HepG2 (cell line): ENCODE results near the gene ANKRD13D. TPM values are rescaled to one million over a fixed set of nuclear protein-coding genes. Genes with fewer than 3 reads are reported as not detected.

Source experiments
- ATAC-seq: fragments of 200-7000 bp; cut with Tn5 transposase; 3 replicates; pipeline ENCODE4 v1.9.1; 2020; ENCODE audit warnings: mild to moderate bottlenecking, moderate library complexity
- BruUV-seq: library from RNA; stranded (reverse); fragments of 400-500 nt; replicated peaks from 2 replicates; lab custom pipeline; 2021; lab: Mats Ljungman, UMichigan
- CTCF ChIA-PET: fragments of 300-600 bp; formaldehyde crosslinking; extraction: SDS; loops from one replicate; lab custom pipeline; 2021; ENCODE audit warnings: low total read pairs, inconsistent platforms, low intra/inter-chr PET ratio; lab: Yijun Ruan, JAX
- POLR2A ChIA-PET: fragments of 350-600 bp; sonication (Branson Sonifier 250); formaldehyde crosslinking; loops from one replicate; lab custom pipeline; 2020; ENCODE audit warnings: antibody characterized with exemption, inconsistent platforms; lab: Yijun Ruan, JAX
- DNase-seq: peaks from one replicate; pipeline ENCODE4 v3.0.0-alpha.2; 2015; ENCODE audit warnings: low spot score
- FAIRE-seq: peaks from 3 replicates; lab custom pipeline; 2011; peaks lifted over from hg19 to GRCh38; lab: Jason Lieb, UNC
- H2AFZ ChIP-seq: one replicate; pipeline ENCODE4 v1.6.1; 2011; ENCODE audit warnings: low read length, inconsistent platforms
- H3K27ac ChIP-seq: fragments of 300-600 bp; 3 replicates; pipeline ENCODE4 v1.8.0; 2011; ENCODE audit warnings: mixed run types, mild to moderate bottlenecking, mixed read lengths, low read length, inconsistent platforms; ENCODE audit not compliant: insufficient read depth; ENCODE audit errors: extremely low read length
- H3K27me3 ChIP-seq, 2 experiments: fragments of 200-600 bp in 1 of 2; 2 replicates in 1 of 2; 3 replicates in 1 of 2; pipeline versions ENCODE4 v1.6.0 to v1.8.0; 2011; ENCODE audit warnings: low read length in 2 of 2, mild to moderate bottlenecking in 2 of 2, moderate library complexity in 2 of 2, inconsistent platforms in 1 of 2; ENCODE audit not compliant: insufficient read depth in 2 of 2, control insufficient read depth in 1 of 2
- H3K36me3 ChIP-seq, 2 experiments: fragments of 200-600 bp in 1 of 2; replicated peaks in 1 of 2; 2 replicates in 1 of 2; 3 replicates in 1 of 2; pipeline versions ENCODE4 v1.5.1 to v1.8.0; 2011; ENCODE audit warnings: low read length in 2 of 2, inconsistent platforms in 1 of 2; ENCODE audit not compliant: insufficient read depth in 2 of 2, control insufficient read depth in 1 of 2
- H3K4me1 ChIP-seq: 2 replicates; pipeline ENCODE4 v1.5.1; 2012; ENCODE audit warnings: low read length, inconsistent platforms; ENCODE audit not compliant: insufficient read depth
- H3K4me2 ChIP-seq: 2 replicates; pipeline ENCODE4 v1.6.0; 2011; ENCODE audit warnings: low read depth, low read length, inconsistent platforms
- H3K4me3 ChIP-seq, 3 experiments: fragments of 200-600 bp in 1 of 3; sonication (generic), shearing (Covaris generic) in 1 of 3; replicated peaks in 1 of 3; 2 replicates each; pipeline ENCODE4 v1.5.1; 2011 to 2016; ENCODE audit warnings: low read length in 3 of 3, inconsistent platforms in 2 of 3, low read depth in 2 of 3, mild to moderate bottlenecking in 2 of 3, control low read depth in 1 of 3, mixed read lengths in 1 of 3; ENCODE audit not compliant: insufficient read depth in 1 of 3
- H3K79me2 ChIP-seq: one replicate; pipeline ENCODE4 v1.6.1; 2011; ENCODE audit warnings: low read length, inconsistent platforms; ENCODE audit not compliant: insufficient read depth
- H3K9ac ChIP-seq: 2 replicates; pipeline ENCODE4 v1.6.0; 2011; ENCODE audit warnings: mild to moderate bottlenecking, low read depth, low read length, inconsistent platforms; ENCODE audit not compliant: insufficient read depth
- H3K9me3 ChIP-seq: 2 replicates; pipeline ENCODE4 v1.5.1; 2012; ENCODE audit warnings: mild to moderate bottlenecking, low read length
- H4K20me1 ChIP-seq: 2 replicates; pipeline ENCODE4 v1.6.0; 2011; ENCODE audit warnings: inconsistent platforms, mild to moderate bottlenecking, low read length, moderate library complexity; ENCODE audit not compliant: insufficient read depth
- ATAD3A ChIP-seq: sonication (generic); formaldehyde crosslinking; IDR thresholded peaks from 2 replicates; pipeline ENCODE4 v1.4.0; 2020; ENCODE audit warnings: missing genetic modification reagents
- POLR2AphosphoS5 ChIP-seq: IDR thresholded peaks from 2 replicates; pipeline ENCODE4 v1.6.1; 2012; ENCODE audit warnings: low read depth, low read length
- RBAK ChIP-seq: sonication (generic); formaldehyde crosslinking; IDR thresholded peaks from 2 replicates; pipeline ENCODE4 v1.5.1; 2020; ENCODE audit warnings: mild to moderate bottlenecking, missing genetic modification reagents
- ZBTB2 ChIP-seq: sonication (generic); formaldehyde crosslinking; IDR thresholded peaks from 2 replicates; pipeline ENCODE4 v1.8.0; 2022; ENCODE audit warnings: low read depth, missing genetic modification reagents
- ZNF20 ChIP-seq: sonication (generic); formaldehyde crosslinking; IDR thresholded peaks from 2 replicates; pipeline ENCODE4 v1.4.0; 2020; ENCODE audit warnings: mild to moderate bottlenecking, moderate library complexity, missing genetic modification reagents
- ZNF350 ChIP-seq: sonication (generic); formaldehyde crosslinking; IDR thresholded peaks from 2 replicates; pipeline ENCODE4 v1.4.0; 2020; ENCODE audit warnings: mild to moderate bottlenecking, low read depth, missing genetic modification reagents, borderline replicate concordance
- ZNF569 ChIP-seq: sonication (generic); formaldehyde crosslinking; IDR thresholded peaks from 2 replicates; pipeline ENCODE4 v1.5.0; 2020; ENCODE audit warnings: mild to moderate bottlenecking, missing genetic modification reagents, moderate library complexity, borderline replicate concordance
- ZNF639 ChIP-seq: conservative IDR thresholded peaks from 2 replicates; pipeline ENCODE4 v1.6.1; 2018; ENCODE audit warnings: missing genetic modification reagents
- WGBS: methylation state at CpG from one replicate; pipeline ENCODE4 v1.1.6; 2017; ENCODE audit warnings: low lambda C conversion rate; 5-methylcytosine and 5-hydroxymethylcytosine counted together
- in situ Hi-C: cut with HindIII; loops from 2 replicates; pipeline ENCODE4 v1.10.0; 2017; ENCODE audit warnings: low pct_unique_long_range_greater_than_20kb; ENCODE audit not compliant: extremely low pct_ligation_motif_present
- intact Hi-C: fragments of 100-400 bp; cut with micrococcal nuclease; formaldehyde crosslinking; loops from one replicate; pipeline ENCODE4 v1.10.0; 2022; ENCODE audit not compliant: unreplicated experiment
- polyA plus RNA-seq, 8 experiments: library from polyadenylated mRNA; depleted of rRNA in 3 of 8; stranded (reverse) in 7 of 8; unstranded in 1 of 8; fragments of >200 nt; fragmentation: Illumina TruSeq in 4 of 8; extraction: Trizol in 4 of 8; gene quantifications; 2 replicates each; pipeline versions ENCODE4 v1.2.1 to v1.2.3, GENCODE V29; 2011 to 2016; ENCODE audit warnings: low read depth in 4 of 8, missing spikeins in 1 of 8, mixed read lengths in 1 of 8; ENCODE audit not compliant: insufficient read depth in 1 of 8
- total RNA-seq, 5 experiments: library from RNA; depleted of rRNA; stranded (reverse); fragments of >200 nt; fragmentation: Illumina TruSeq; extraction: Trizol; gene quantifications; 2 replicates each; pipeline ENCODE4 v1.2.3, GENCODE V29; 2016; ENCODE audit warnings: low read depth in 1 of 5
- TF ChIP-seq, protein P1 (sequence below): sonication (generic); formaldehyde crosslinking; IDR thresholded peaks from 2 replicates; pipeline ENCODE4 v1.4.0; 2020; ENCODE audit warnings: missing genetic modification reagents
- TF ChIP-seq, protein P2 (sequence below): sonication (generic); formaldehyde crosslinking; IDR thresholded peaks from 2 replicates; pipeline ENCODE4 v1.4.0; 2020; ENCODE audit warnings: mild to moderate bottlenecking, missing genetic modification reagents
- TF ChIP-seq, protein P3 (sequence below): fragments of 450-650 bp; IDR thresholded peaks from 2 replicates; pipeline ENCODE4 v1.6.1; 2017; ENCODE audit warnings: mild to moderate bottlenecking

Gene ANKRD13D
- total and polyA plus RNA-seq, 2 of the 13 experiments (the other 11 are each of a cell fraction or from before 2014, with no cell fraction given): 18.6 to 27.3 TPM

DNA sequence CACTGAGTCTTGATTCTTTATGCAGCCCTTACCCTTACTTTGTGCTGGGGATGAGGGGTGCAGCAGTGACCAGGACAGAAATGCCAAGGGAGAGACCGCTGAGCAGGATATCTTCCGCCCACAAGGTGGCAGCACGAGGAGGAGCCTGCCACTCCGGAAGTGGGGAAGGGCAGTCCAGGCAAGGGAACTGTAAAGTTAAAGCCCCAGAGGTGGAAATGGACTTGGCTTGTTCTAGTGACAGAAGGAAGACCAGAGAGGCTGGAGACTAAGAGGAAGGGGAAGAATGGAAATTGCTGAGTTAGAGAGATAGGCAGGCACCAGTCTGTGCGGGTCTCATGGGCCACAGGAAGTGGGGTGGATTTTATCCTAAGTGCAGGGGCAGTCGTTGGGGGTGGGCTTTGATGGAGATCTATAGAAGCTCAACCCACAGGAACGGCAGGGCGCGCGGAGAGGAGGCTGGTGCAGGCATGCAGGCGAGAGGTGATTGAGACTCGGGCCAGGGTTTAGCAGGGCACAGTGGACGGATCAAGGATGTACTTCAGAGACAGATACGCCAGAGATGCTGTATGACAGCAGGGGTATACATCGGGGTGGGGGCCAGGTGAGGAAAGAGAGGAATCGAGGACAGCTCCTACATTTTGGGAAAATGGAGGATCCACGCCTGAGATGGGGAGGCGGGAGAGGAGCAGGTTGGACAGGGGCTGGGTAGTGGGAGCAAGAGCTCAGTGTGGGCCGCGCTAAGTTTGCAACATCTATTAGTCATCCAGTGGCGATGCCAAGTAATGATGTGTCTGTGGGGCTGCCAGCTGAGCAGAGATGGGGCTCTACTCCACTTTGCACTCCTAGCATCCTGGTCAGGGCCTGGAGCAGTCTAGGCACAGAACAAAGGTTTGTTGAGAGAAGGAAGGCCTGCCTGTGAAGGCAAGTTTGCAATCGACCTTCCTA is 26.1 kb upstream of the ANKRD13D start (continued):
- TF ChIP-seq, protein P1, sequence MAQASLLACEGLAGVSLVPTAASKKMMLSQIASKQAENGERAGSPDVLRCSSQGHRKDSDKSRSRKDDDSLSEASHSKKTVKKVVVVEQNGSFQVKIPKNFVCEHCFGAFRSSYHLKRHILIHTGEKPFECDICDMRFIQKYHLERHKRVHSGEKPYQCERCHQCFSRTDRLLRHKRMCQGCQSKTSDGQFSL: 0 out of 2 replicates have a peak, but pooled peaks have one; percentile 41
- no peak for TF ChIP-seq ATAD3A (CRISPR knock-in tag)
- TF ChIP-seq ZNF569: no peak

GRCh38 chr11:67264260-67264659 is 24.8 kb upstream of the ANKRD13D start:
- H3K4me2 ChIP-seq: no peak overlapping the region
- no TSS peak for BruUV-seq
- no peak overlapping the region for H3K9ac ChIP-seq
- no peak overlapping the region for H3K4me3 ChIP-seq
- H3K27ac ChIP-seq: no peak overlapping the region
- H3K9me3 ChIP-seq: no peaks in the 10 kb centered on the region
- peaks cover 73% of the 10 kb centered on the region for H3K4me1 ChIP-seq
- in situ Hi-C loops: loop anchor here (5.0 kb wide), 2 partner anchors 53 to 118 kb away; no protein-coding TSS in a partner anchor
- no peaks in the 10 kb centered on the region for H3K27me3 ChIP-seq
- ATAC-seq (no peak), DNase-seq (no peak), FAIRE-seq (no peak)
- ChIA-PET POLR2A (interaction anchor here (1.1 kb wide), 2 partner anchors 23 to 53 kb away, joined by 3 to 4 read pairs; no protein-coding TSS in a partner anchor), CTCF (interaction anchor here (3.1 kb wide), 1 partner anchor 53 kb away, joined by 31 read pairs; no protein-coding TSS in a partner anchor)
- WGBS: 63% methylated on average over 5 of the region's 5 CpGs
- H4K20me1 ChIP-seq: peaks cover 2% of the 10 kb centered on the region
- no peak overlapping the region for H2AFZ ChIP-seq
- H3K79me2 ChIP-seq: peaks cover 24% of the 10 kb centered on the region
- intact Hi-C loops: loop anchor here (5.0 kb wide), 1 partner anchor 38 kb away; the partner anchor contains the start of gene SSH3
- peaks cover under 1 to 17% of the 10 kb centered on the region in 2 experiments; a peak in 3 of 5 replicates for H3K36me3 ChIP-seq
- TF ChIP-seq, protein P2, sequence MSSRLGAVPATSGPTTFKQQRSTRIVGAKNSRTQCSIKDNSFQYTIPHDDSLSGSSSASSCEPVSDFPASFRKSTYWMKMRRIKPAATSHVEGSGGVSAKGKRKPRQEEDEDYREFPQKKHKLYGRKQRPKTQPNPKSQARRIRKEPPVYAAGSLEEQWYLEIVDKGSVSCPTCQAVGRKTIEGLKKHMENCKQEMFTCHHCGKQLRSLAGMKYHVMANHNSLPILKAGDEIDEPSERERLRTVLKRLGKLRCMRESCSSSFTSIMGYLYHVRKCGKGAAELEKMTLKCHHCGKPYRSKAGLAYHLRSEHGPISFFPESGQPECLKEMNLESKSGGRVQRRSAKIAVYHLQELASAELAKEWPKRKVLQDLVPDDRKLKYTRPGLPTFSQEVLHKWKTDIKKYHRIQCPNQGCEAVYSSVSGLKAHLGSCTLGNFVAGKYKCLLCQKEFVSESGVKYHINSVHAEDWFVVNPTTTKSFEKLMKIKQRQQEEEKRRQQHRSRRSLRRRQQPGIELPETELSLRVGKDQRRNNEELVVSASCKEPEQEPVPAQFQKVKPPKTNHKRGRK (CRISPR knock-in tag): no peak
- TF ChIP-seq ZNF20 (no peak), POLR2AphosphoS5 (no peak), ZNF350 (no peak), ZBTB2 (no peak), ZNF639 (CRISPR knock-in tag) (no peak), RBAK (CRISPR knock-in tag) (no peak)
- TF ChIP-seq, protein P3, sequence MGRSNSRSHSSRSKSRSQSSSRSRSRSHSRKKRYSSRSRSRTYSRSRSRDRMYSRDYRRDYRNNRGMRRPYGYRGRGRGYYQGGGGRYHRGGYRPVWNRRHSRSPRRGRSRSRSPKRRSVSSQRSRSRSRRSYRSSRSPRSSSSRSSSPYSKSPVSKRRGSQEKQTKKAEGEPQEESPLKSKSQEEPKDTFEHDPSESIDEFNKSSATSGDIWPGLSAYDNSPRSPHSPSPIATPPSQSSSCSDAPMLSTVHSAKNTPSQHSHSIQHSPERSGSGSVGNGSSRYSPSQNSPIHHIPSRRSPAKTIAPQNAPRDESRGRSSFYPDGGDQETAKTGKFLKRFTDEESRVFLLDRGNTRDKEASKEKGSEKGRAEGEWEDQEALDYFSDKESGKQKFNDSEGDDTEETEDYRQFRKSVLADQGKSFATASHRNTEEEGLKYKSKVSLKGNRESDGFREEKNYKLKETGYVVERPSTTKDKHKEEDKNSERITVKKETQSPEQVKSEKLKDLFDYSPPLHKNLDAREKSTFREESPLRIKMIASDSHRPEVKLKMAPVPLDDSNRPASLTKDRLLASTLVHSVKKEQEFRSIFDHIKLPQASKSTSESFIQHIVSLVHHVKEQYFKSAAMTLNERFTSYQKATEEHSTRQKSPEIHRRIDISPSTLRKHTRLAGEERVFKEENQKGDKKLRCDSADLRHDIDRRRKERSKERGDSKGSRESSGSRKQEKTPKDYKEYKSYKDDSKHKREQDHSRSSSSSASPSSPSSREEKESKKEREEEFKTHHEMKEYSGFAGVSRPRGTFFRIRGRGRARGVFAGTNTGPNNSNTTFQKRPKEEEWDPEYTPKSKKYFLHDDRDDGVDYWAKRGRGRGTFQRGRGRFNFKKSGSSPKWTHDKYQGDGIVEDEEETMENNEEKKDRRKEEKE: no peak
